PC-3 (cell line): Measurements from ENCODE around the gene HOXB7. TPM values are rescaled to one million over a fixed set of nuclear protein-coding genes. Genes with fewer than 3 reads are reported as not detected.

Source experiments
- ATAC-seq: fragments of 200-7000 bp; cut with Tn5 transposase; 2 replicates; pipeline ENCODE4 v1.9.1; 2020; ENCODE audit warnings: mild to moderate bottlenecking, moderate library complexity
- BruUV-seq: library from RNA; stranded (reverse); fragments of 400-500 nt; replicated peaks from 2 replicates; lab custom pipeline; 2021; lab: Mats Ljungman, UMichigan
- CTCF ChIA-PET: fragments of 300-600 bp; sonication (Branson Sonifier 250); formaldehyde crosslinking; loops from one replicate; lab custom pipeline; 2022; ENCODE audit warnings: antibody characterized with exemption; lab: Charles Lee
- POLR2A ChIA-PET: fragments of 300-600 bp; sonication (Branson Sonifier 250); formaldehyde crosslinking; loops from one replicate; lab custom pipeline; 2022; ENCODE audit warnings: antibody characterized with exemption; ENCODE audit not compliant: unreplicated experiment; lab: Charles Lee
- DNase-seq: peaks from one replicate; pipeline ENCODE4 v3.0.0-alpha.2; 2015
- H2AFZ ChIP-seq: fragments of 300-600 bp; sonication (generic); 2 replicates; pipeline ENCODE4 v1.6.0; 2016; ENCODE audit warnings: antibody characterized with exemption, low read length
- H3F3A ChIP-seq: fragments of 300-600 bp; sonication (generic); one replicate; pipeline ENCODE4 v1.6.0; 2017; ENCODE audit warnings: antibody characterized with exemption, low read length, control low read depth, mild to moderate bottlenecking; ENCODE audit not compliant: unreplicated experiment
- H3K27ac ChIP-seq: fragments of 300-600 bp; sonication (generic); 2 replicates; pipeline ENCODE4 v1.5.1; 2016; ENCODE audit warnings: mild to moderate bottlenecking, low read length
- H3K27me3 ChIP-seq: fragments of 300-600 bp; sonication (generic); 2 replicates; pipeline ENCODE4 v1.6.1; 2016; ENCODE audit warnings: low read length, mixed read lengths
- H3K36me3 ChIP-seq: fragments of 300-600 bp; sonication (generic); 2 replicates; pipeline ENCODE4 v1.6.1; 2016; ENCODE audit warnings: low read depth, mixed run types, low read length, mixed read lengths
- H3K4me1 ChIP-seq: fragments of 300-600 bp; sonication (generic); 2 replicates; pipeline ENCODE4 v1.5.1; 2016; ENCODE audit warnings: low read length; ENCODE audit not compliant: insufficient read depth
- H3K4me2 ChIP-seq: fragments of 300-600 bp; sonication (generic); 2 replicates; pipeline ENCODE4 v1.6.0; 2016; ENCODE audit warnings: low read length
- H3K4me3 ChIP-seq: fragments of 300-600 bp; sonication (generic); 2 replicates; pipeline ENCODE4 v1.5.1; 2016; ENCODE audit warnings: mild to moderate bottlenecking, low read length, mixed read lengths
- H3K79me2 ChIP-seq: fragments of 300-600 bp; sonication (generic); 2 replicates; pipeline ENCODE4 v1.6.1; 2017; ENCODE audit warnings: low read length, mixed read lengths
- H3K9ac ChIP-seq: fragments of 300-600 bp; sonication (generic); 2 replicates; pipeline ENCODE4 v1.6.0; 2016; ENCODE audit warnings: mild to moderate bottlenecking, low read length
- H3K9me2 ChIP-seq: fragments of 300-600 bp; sonication (generic); replicated peaks from 2 replicates; pipeline ENCODE4 v1.6.1; 2016; ENCODE audit warnings: mixed run types, low read length, mixed read lengths
- H3K9me3 ChIP-seq: fragments of 300-600 bp; sonication (generic); 2 replicates; pipeline ENCODE4 v1.6.1; 2016; ENCODE audit warnings: low read length, mixed read lengths
- H4K20me1 ChIP-seq: fragments of 300-600 bp; sonication (generic); 2 replicates; pipeline ENCODE4 v1.6.1; 2016; ENCODE audit warnings: low read length, mixed read lengths
- EZH2 ChIP-seq: fragments of 300-600 bp; sonication (generic); IDR thresholded peaks from one replicate; pipeline ENCODE4 v1.6.1; 2017; ENCODE audit warnings: antibody characterized with exemption, mild to moderate bottlenecking, low read length; ENCODE audit not compliant: unreplicated experiment
- EZH2phosphoT487 ChIP-seq: fragments of 300-600 bp; sonication (generic); IDR thresholded peaks from 2 replicates; pipeline ENCODE4 v1.6.1; 2018; ENCODE audit warnings: mild to moderate bottlenecking, antibody characterized with exemption, low read length, borderline replicate concordance
- intact Hi-C: fragments of 100-400 bp; cut with micrococcal nuclease; formaldehyde crosslinking; loops from 2 replicates; pipeline ENCODE4 v1.9.0; 2023
- microRNA-seq: library from miRNA; unstranded; fragments of <30 nt; microRNA quantifications from one replicate; pipeline ENCODE4 v1.1.0, GENCODE V29; 2020; ENCODE audit not compliant: unreplicated experiment
- total RNA-seq: library from RNA; depleted of rRNA; stranded (reverse); fragments of >200 nt; gene quantifications from 2 replicates; pipeline ENCODE4 v1.2.3, GENCODE V29; 2014; rRNA removed
- TF ChIP-seq, protein P1 (sequence below): fragments of 300-600 bp; sonication (generic); conservative IDR thresholded peaks from 2 replicates; pipeline ENCODE4 v1.5.1; 2017; ENCODE audit warnings: antibody characterized with exemption, low read depth, mild to moderate bottlenecking, low read length

HOXB7 gene
- total RNA-seq, 1 experiment from 2014 or later = not detected

DNA sequence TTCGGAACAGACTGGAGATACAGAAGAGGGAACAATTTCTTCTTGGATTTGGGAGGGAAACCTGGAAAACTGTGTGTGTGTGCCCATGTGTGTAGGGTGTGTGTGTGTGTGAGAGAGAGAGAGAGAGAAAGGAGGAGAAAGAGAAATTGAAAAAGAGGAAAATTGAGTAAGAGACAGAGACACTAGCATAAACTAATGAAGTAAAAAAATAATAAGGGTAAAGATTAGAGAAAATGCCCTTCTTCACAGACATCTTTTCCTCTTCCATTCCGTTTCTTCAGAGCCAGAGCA lies 52.0 kb downstream of the HOXB7 start:
- Histone ChIP-seq H3F3A (no peaks in the 10 kb centered on the region), H3K9me2 (no peaks in the 10 kb centered on the region), H3K4me3 (no peak overlapping the region), H2AFZ (no peak overlapping the region), H3K4me1 (peaks cover 25% of the 10 kb centered on the region), H3K9ac (no peak overlapping the region), H3K27me3 (no peaks in the 10 kb centered on the region), H3K36me3 (no peaks in the 10 kb centered on the region), H4K20me1 (no peaks in the 10 kb centered on the region), H3K4me2 (no peak overlapping the region), H3K27ac (no peak overlapping the region), H3K9me3 (no peaks in the 10 kb centered on the region), H3K79me2 (no peaks in the 10 kb centered on the region; the same call in 1 of the 2 replicates)
- TF ChIP-seq EZH2phosphoT487 = no peak
- TF ChIP-seq EZH2 = no peak
- TF ChIP-seq, protein P1, sequence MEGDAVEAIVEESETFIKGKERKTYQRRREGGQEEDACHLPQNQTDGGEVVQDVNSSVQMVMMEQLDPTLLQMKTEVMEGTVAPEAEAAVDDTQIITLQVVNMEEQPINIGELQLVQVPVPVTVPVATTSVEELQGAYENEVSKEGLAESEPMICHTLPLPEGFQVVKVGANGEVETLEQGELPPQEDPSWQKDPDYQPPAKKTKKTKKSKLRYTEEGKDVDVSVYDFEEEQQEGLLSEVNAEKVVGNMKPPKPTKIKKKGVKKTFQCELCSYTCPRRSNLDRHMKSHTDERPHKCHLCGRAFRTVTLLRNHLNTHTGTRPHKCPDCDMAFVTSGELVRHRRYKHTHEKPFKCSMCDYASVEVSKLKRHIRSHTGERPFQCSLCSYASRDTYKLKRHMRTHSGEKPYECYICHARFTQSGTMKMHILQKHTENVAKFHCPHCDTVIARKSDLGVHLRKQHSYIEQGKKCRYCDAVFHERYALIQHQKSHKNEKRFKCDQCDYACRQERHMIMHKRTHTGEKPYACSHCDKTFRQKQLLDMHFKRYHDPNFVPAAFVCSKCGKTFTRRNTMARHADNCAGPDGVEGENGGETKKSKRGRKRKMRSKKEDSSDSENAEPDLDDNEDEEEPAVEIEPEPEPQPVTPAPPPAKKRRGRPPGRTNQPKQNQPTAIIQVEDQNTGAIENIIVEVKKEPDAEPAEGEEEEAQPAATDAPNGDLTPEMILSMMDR = no peak
- ChIA-PET POLR2A (no interaction called here), CTCF (no interaction called here)
- ATAC-seq (no peak), DNase-seq (no peak)
- BruUV-seq = no TSS peak
- intact Hi-C loops = loop anchor here (5.0 kb wide), 1 partner anchor 61 kb away; no protein-coding TSS in a partner anchor

DNA sequence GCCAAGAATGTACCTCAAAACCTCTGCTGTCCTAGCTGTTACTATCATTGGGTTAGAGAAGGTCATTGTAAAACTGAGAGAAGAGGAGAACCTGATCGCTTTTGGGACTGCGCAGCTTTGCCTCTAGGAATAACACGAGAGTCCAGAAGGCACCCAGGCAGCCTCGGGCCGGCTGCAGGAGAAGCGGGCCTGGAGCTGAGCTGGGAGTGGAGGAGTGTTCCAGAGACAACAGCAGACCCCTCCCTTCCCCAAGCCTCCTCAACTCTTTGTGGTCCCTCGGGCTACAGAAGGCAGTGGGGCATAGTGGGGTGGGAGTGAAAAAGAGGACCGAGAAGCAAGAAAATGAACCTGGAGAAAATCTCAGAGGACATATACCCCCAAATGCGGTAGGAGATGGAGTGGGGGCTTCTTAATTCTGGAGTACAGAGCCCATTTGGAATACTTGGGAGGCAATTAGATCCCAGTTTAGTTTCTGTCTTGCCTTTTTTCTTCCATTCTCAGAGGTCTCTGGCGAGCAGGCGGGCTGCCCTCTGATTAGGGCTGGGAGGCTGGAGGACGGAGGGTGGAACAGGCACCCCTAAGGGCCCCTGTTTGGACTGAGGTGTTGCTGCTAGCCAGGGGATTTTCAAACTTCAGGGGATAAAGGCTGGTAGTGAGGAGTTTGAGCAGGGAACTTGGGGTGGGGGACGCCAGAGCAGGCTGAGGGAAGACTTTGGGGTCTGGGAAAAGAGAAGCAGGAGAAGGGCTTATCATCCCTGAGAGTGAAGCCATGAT lies 52.6 kb downstream of the HOXB7 start:
- CTCF ChIA-PET = no interaction called here
- H3K4me2 ChIP-seq = no peak overlapping the region

More for the DNA sequence above, 52.6 kb downstream of the HOXB7 start:
- Histone ChIP-seq H3K9me3 (no peaks in the 10 kb centered on the region), H3F3A (no peaks in the 10 kb centered on the region), H3K4me1 (peaks cover 25% of the 10 kb centered on the region), H3K27me3 (no peaks in the 10 kb centered on the region), H3K9me2 (no peaks in the 10 kb centered on the region), H3K4me3 (no peak overlapping the region), H3K27ac (no peak overlapping the region), H3K79me2 (no peaks in the 10 kb centered on the region; the same call in 1 of the 2 replicates), H3K9ac (no peak overlapping the region), H4K20me1 (no peaks in the 10 kb centered on the region), H2AFZ (no peak overlapping the region), H3K36me3 (no peaks in the 10 kb centered on the region)
- no TSS peak for BruUV-seq
- no peak for DNase-seq
- ATAC-seq = no peak
- no peak for TF ChIP-seq EZH2
- TF ChIP-seq EZH2phosphoT487 = no peak
- TF ChIP-seq, protein P1 = no peak
- intact Hi-C loops = loop anchor here (5.0 kb wide), 1 partner anchor 61 kb away; no protein-coding TSS in a partner anchor
- POLR2A ChIA-PET = no interaction called here

Small RNAs within 50 kb of the gene (microRNA-seq; reads per million reads assigned to microRNA genes)
- not detected for gene MIR196A1

Other genes starting within 250 kb of the HOXB7 start
- not detected in 2 replicates for gene SKAP1, start 180.8 kb downstream of the HOXB7 start, total RNA-seq
- not detected in 2 replicates for gene HOXB1, start 80.0 kb downstream of the HOXB7 start, total RNA-seq
- gene HOXB2, start 65.9 kb downstream of the HOXB7 start, total RNA-seq = 1.1 TPM in 1 of 2 replicates, not detected in the other
- 0.22 and 0.58 TPM in 2 replicates for gene HOXB4, start 32.7 kb downstream of the HOXB7 start, total RNA-seq
- 6.0 and 8.8 TPM in 2 replicates for gene HOXB3, start 20.8 kb downstream of the HOXB7 start, total RNA-seq
- gene HOXB5, start 17.2 kb downstream of the HOXB7 start, total RNA-seq = 0.40 and 0.95 TPM in 2 replicates
- gene HOXB6, start 6.0 kb downstream of the HOXB7 start, total RNA-seq = 9.5 and 11.3 TPM in 2 replicates
- gene HOXB8, start 4.3 kb upstream of the HOXB7 start, total RNA-seq = not detected in 2 replicates
- gene HOXB9, start 15.3 kb upstream of the HOXB7 start, total RNA-seq = 7.0 and 8.3 TPM in 2 replicates
- 33.5 and 44.4 TPM in 2 replicates for gene PRAC1, start 111.5 kb upstream of the HOXB7 start, total RNA-seq
- gene PRAC2, start 112.2 kb upstream of the HOXB7 start, total RNA-seq = 44.1 and 51.4 TPM in 2 replicates
- gene HOXB13, start 117.7 kb upstream of the HOXB7 start, total RNA-seq = 80.8 and 96.5 TPM in 2 replicates
- 0.29 and 0.40 TPM in 2 replicates for gene TTLL6, start 206.2 kb upstream of the HOXB7 start, total RNA-seq
- 47.2 and 49.4 TPM in 2 replicates for gene CALCOCO2, start 220.0 kb upstream of the HOXB7 start, total RNA-seq